ENCODE measurements around the gene OR5L2.

DNA sequence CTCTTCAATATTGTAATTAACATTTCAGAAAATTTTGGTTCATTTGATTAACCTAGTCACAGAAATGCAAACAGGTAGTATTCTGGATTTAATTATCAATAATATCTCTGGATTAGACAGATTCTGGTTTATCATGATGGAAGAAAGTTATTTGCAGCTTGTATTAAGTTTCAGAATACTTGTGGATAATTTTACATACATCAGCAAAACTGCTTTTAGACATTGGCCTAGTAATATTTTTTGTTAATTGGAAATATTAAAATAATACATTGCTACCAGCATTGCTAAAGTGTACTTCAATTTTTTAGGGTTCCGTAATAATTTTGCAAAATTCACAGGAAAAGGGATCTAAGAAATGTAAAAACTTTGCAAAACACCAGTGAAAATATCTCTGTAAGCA, 35.4 kb upstream of the OR5L2 start:
- TF ChIP-seq CTCF (IDR thresholded peaks at IDR 0.05) (no peak), POLR2A (IDR thresholded peaks at IDR 0.05) (no peak)

Data from adrenal gland (tissue), 5 donors.